Measurements from ENCODE around the gene ZNF329. TPM values are rescaled to one million over a fixed set of nuclear protein-coding genes. Genes with fewer than 3 reads are reported as not detected.

Gene ZNF329
- total and polyA plus RNA-seq, 2 experiments from 2014 or later = 2.7 to 16.9 TPM

DNA sequence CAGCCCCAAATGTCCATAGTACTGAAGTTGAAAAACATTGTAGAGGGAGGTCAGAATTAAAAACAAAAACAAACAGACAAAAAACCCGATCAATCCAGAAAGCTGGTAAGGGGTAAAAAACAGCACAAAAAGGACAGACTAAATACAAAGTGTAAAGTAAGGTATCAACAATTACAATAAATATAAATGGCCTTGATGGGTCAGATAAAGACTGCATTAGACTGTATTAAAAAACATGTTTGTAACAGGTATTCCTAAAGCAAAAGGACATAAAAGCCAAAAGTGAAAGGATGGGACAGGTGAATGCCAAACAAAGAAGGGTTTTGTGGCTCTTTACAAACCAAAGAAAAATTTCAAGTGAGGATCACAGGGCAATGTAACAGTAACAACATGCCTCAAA is 16.3 kb downstream of the ZNF329 start:
- no peaks in the 10 kb centered on the region for H3F3A ChIP-seq (replicated peaks; ENCODE audit: low read depth)
- H3K9me3 Mint-ChIP-seq = peaks cover 98% of the 10 kb centered on the region
- no peak overlapping the region for H3K4me3 Mint-ChIP-seq

More for the DNA sequence above, 16.3 kb downstream of the ZNF329 start:
- H3K4me1 Mint-ChIP-seq = no peaks in the 10 kb centered on the region
- Histone ChIP-seq H3K9me2 (ENCODE audit: insufficient read depth) (no peaks in the 10 kb centered on the region; the same call in 1 of the 2 replicates), H3K4me2 (no peak overlapping the region), H4K20me1 (replicated peaks; ENCODE audit: insufficient read depth) (no peaks in the 10 kb centered on the region), H3K4me1 (ENCODE audit: insufficient read depth) (no peaks in the 10 kb centered on the region), H3K79me2 (replicated peaks; ENCODE audit: insufficient read depth) (no peaks in the 10 kb centered on the region; the same call in 1 of the 2 replicates), H3K27ac (ENCODE audit: low read depth) (no peak overlapping the region), H3K36me3 (ENCODE audit: insufficient read depth) (peaks cover 66% of the 10 kb centered on the region), H2AFZ (no peak overlapping the region), H3K4me3 (no peak overlapping the region), H3K27me3 (ENCODE audit: insufficient read depth) (no peaks in the 10 kb centered on the region)
- H3K27me3 Mint-ChIP-seq (ENCODE audit: insufficient read depth, low read depth, poor library complexity) = no peaks in the 10 kb centered on the region
- peaks cover 100% of the 10 kb centered on the region for H3K36me3 Mint-ChIP-seq (ENCODE audit: low read depth)
- no peak overlapping the region for H3K27ac Mint-ChIP-seq
- DNase-seq (ENCODE audit: low spot score) (no peak), ATAC-seq (no peak)
- TF ChIP-seq, protein P1, sequence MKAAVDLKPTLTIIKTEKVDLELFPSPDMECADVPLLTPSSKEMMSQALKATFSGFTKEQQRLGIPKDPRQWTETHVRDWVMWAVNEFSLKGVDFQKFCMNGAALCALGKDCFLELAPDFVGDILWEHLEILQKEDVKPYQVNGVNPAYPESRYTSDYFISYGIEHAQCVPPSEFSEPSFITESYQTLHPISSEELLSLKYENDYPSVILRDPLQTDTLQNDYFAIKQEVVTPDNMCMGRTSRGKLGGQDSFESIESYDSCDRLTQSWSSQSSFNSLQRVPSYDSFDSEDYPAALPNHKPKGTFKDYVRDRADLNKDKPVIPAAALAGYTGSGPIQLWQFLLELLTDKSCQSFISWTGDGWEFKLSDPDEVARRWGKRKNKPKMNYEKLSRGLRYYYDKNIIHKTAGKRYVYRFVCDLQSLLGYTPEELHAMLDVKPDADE (IDR thresholded peaks at IDR 0.05) = no peak
- TF ChIP-seq EZH2 (IDR thresholded peaks at IDR 0.05; ENCODE audit: low read depth, unreplicated experiment) (no peak), STAT1 (IDR thresholded peaks at IDR 0.05; ENCODE audit: unreplicated experiment) (no peak), JUNB (IDR thresholded peaks at IDR 0.05; ENCODE audit: unreplicated experiment) (no peak), POLR2AphosphoS5 (IDR thresholded peaks at IDR 0.05; ENCODE audit: low read depth) (no peak), NANOG (IDR thresholded peaks at IDR 0.05; ENCODE audit: borderline replicate concordance) (no peak), EZH2phosphoT487 (IDR thresholded peaks at IDR 0.05; ENCODE audit: unreplicated experiment) (no peak), CREB1 (CRISPR knock-in tag; IDR thresholded peaks at IDR 0.05; ENCODE audit: low read depth) (no peak), ZNF331 (CRISPR knock-in tag; IDR thresholded peaks at IDR 0.05; ENCODE audit: low read depth) (no peak), ZNF114 (CRISPR knock-in tag; IDR thresholded peaks at IDR 0.05) (no peak)
- TF ChIP-seq, protein P2, sequence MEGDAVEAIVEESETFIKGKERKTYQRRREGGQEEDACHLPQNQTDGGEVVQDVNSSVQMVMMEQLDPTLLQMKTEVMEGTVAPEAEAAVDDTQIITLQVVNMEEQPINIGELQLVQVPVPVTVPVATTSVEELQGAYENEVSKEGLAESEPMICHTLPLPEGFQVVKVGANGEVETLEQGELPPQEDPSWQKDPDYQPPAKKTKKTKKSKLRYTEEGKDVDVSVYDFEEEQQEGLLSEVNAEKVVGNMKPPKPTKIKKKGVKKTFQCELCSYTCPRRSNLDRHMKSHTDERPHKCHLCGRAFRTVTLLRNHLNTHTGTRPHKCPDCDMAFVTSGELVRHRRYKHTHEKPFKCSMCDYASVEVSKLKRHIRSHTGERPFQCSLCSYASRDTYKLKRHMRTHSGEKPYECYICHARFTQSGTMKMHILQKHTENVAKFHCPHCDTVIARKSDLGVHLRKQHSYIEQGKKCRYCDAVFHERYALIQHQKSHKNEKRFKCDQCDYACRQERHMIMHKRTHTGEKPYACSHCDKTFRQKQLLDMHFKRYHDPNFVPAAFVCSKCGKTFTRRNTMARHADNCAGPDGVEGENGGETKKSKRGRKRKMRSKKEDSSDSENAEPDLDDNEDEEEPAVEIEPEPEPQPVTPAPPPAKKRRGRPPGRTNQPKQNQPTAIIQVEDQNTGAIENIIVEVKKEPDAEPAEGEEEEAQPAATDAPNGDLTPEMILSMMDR (conservative IDR thresholded peaks at IDR 0.05; ENCODE audit: low read depth in 2 of 2) = no peak
- TF ChIP-seq, protein P3, sequence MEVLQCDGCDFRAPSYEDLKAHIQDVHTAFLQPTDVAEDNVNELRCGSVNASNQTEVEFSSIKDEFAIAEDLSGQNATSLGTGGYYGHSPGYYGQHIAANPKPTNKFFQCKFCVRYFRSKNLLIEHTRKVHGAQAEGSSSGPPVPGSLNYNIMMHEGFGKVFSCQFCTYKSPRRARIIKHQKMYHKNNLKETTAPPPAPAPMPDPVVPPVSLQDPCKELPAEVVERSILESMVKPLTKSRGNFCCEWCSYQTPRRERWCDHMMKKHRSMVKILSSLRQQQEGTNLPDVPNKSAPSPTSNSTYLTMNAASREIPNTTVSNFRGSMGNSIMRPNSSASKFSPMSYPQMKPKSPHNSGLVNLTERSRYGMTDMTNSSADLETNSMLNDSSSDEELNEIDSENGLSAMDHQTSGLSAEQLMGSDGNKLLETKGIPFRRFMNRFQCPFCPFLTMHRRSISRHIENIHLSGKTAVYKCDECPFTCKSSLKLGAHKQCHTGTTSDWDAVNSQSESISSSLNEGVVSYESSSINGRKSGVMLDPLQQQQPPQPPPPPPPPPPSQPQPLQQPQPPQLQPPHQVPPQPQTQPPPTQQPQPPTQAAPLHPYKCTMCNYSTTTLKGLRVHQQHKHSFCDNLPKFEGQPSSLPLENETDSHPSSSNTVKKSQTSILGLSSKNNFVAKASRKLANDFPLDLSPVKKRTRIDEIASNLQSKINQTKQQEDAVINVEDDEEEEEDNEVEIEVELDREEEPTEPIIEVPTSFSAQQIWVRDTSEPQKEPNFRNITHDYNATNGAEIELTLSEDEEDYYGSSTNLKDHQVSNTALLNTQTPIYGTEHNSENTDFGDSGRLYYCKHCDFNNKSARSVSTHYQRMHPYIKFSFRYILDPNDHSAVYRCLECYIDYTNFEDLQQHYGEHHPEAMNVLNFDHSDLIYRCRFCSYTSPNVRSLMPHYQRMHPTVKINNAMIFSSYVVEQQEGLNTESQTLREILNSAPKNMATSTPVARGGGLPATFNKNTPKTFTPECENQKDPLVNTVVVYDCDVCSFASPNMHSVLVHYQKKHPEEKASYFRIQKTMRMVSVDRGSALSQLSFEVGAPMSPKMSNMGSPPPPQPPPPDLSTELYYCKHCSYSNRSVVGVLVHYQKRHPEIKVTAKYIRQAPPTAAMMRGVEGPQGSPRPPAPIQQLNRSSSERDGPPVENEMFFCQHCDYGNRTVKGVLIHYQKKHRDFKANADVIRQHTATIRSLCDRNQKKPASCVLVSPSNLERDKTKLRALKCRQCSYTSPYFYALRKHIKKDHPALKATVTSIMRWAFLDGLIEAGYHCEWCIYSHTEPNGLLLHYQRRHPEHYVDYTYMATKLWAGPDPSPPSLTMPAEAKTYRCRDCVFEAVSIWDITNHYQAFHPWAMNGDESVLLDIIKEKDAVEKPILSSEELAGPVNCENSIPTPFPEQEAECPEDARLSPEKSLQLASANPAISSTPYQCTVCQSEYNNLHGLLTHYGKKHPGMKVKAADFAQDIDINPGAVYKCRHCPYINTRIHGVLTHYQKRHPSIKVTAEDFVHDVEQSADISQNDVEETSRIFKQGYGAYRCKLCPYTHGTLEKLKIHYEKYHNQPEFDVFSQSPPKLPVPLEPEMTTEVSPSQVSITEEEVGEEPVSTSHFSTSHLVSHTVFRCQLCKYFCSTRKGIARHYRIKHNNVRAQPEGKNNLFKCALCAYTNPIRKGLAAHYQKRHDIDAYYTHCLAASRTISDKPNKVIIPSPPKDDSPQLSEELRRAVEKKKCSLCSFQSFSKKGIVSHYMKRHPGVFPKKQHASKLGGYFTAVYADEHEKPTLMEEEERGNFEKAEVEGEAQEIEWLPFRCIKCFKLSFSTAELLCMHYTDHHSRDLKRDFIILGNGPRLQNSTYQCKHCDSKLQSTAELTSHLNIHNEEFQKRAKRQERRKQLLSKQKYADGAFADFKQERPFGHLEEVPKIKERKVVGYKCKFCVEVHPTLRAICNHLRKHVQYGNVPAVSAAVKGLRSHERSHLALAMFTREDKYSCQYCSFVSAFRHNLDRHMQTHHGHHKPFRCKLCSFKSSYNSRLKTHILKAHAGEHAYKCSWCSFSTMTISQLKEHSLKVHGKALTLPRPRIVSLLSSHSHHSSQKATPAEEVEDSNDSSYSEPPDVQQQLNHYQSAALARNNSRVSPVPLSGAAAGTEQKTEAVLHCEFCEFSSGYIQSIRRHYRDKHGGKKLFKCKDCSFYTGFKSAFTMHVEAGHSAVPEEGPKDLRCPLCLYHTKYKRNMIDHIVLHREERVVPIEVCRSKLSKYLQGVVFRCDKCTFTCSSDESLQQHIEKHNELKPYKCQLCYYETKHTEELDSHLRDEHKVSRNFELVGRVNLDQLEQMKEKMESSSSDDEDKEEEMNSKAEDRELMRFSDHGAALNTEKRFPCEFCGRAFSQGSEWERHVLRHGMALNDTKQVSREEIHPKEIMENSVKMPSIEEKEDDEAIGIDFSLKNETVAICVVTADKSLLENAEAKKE (CRISPR knock-in tag; IDR thresholded peaks at IDR 0.05) = no peak
- TF ChIP-seq, protein P4, sequence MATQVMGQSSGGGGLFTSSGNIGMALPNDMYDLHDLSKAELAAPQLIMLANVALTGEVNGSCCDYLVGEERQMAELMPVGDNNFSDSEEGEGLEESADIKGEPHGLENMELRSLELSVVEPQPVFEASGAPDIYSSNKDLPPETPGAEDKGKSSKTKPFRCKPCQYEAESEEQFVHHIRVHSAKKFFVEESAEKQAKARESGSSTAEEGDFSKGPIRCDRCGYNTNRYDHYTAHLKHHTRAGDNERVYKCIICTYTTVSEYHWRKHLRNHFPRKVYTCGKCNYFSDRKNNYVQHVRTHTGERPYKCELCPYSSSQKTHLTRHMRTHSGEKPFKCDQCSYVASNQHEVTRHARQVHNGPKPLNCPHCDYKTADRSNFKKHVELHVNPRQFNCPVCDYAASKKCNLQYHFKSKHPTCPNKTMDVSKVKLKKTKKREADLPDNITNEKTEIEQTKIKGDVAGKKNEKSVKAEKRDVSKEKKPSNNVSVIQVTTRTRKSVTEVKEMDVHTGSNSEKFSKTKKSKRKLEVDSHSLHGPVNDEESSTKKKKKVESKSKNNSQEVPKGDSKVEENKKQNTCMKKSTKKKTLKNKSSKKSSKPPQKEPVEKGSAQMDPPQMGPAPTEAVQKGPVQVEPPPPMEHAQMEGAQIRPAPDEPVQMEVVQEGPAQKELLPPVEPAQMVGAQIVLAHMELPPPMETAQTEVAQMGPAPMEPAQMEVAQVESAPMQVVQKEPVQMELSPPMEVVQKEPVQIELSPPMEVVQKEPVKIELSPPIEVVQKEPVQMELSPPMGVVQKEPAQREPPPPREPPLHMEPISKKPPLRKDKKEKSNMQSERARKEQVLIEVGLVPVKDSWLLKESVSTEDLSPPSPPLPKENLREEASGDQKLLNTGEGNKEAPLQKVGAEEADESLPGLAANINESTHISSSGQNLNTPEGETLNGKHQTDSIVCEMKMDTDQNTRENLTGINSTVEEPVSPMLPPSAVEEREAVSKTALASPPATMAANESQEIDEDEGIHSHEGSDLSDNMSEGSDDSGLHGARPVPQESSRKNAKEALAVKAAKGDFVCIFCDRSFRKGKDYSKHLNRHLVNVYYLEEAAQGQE (IDR thresholded peaks at IDR 0.05; ENCODE audit: unreplicated experiment) = no peak
